Activated CD4-positive, CD25-positive, alpha-beta regulatory T cell (primary cell): Measurements from ENCODE around the gene POP5.
"Not testable (repeated sequence)": the region's sequence is repeated elsewhere in the genome, so short reads cannot be mapped to it uniquely, and the experiment has no call there.

Experiments
- DNase-seq, 4 experiments: peaks; one replicate each; lab custom pipeline; 2025; lab: John Stamatoyannopoulos, UW

POP5 gene

DNA sequence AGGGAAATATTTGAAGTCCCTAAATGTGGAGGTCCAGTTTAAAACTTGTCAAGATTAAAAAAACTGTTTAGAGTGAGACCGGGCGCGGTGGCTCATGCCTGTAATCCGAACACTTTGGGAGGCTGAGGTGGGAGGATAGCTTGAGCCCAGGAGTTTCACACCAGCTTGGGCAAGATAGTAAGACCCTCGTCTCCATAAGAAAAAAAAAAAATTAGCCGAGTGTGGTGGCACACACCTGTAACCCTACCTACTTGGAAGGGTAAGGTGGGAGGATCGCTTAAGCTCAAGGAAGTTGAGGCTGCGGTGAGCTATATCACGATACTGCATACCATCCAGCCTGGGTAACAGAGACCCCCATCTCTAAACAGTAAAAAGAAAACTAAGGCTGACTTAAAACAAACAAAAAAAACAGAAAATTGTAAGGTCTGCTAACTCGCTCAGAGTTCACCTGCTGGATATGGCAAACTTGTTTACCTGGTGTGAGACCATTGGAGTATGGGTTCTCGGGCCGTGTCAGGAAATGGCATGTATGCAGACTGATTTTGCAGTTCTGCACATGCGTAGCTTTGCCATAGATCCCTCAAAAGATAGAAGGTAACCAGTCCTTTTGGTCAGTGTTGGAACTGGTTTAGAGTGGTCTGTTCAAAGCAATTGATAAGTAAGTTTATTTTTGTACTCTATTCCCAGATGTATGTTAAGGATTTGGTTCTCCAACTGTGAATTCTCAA is 45.0 kb downstream of the POP5 start:
- DNase-seq = no peak

DNA sequence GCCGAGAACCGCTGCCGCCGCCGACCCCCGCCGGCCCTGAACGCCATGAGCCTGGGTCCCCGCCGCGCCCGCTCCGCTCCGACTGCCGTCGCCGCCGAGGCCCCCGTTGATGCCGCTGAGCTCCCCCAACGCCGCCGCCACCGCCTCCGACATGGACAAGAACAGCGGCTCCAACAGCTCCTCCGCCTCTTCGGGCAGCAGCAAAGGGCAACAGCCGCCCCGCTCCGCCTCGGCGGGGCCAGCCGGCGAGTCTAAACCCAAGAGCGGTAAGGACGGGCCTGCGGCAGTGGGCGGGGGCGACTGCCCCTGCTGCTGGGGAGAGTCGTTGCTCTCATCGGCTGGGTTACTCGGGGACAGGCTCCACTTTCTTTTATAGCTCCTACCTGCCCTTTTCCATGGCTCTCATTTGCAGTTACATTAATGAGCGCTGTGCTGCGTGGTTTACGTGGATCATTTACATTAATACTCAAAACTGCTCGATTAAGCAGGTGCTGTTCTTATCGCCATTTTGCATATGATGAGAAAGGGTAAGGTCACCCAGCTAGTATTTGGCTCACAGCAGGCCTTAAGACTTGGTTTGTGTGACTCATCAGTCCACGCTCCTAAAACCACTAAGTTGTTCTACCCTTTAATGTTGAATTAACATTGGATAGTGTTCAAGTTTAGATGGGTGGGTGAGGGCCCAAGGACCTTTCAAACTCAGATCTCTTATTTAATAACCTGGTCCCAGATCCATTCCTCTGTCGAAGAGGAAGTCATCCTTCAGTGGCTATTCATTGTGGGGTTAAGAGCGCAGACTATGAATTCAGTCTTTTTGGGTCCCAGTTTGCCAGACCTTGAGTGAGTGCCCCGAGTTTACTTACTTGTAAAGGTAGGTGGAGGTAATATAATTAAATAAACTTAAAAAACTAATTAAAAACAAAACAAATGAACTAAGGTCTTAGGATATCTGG is 46.2 kb downstream of the POP5 start:
- DNase-seq = peak in 3 of 4 experiments; percentile 19 to 30 (median 26)

DNA sequence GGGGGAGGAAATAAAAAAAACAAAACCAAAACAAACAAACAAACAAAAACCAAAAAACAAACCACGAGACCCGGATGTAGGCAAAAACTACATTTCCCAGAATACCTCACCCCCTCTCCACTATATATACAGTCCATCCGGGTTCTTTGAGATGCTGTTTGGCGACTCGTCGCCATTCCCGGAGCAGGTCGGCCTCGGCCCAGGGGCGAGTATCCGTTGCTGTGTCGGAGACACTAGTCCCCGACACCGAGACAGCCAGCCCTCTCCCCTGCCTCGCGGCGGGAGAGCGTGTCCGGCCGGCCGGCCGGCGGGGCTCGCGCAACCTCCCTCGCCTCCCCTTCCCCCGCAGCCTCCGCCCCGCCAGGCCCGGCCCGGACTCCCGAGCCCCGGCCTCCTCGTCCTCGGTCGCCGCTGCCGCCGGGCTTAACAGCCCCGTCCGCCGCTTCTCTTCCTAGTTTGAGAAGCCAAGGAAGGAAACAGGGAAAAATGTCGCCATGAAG is 46.9 kb downstream of the POP5 start, which contains the start of gene RNF10:
Gene RNF10 (plus strand): TSS at position 154 of the 500 bp plus-strand sequence. CDS start 456 bp downstream, outside the sequence.
- DNase-seq = peak; percentile 33 to 58 (median 46)

DNA sequence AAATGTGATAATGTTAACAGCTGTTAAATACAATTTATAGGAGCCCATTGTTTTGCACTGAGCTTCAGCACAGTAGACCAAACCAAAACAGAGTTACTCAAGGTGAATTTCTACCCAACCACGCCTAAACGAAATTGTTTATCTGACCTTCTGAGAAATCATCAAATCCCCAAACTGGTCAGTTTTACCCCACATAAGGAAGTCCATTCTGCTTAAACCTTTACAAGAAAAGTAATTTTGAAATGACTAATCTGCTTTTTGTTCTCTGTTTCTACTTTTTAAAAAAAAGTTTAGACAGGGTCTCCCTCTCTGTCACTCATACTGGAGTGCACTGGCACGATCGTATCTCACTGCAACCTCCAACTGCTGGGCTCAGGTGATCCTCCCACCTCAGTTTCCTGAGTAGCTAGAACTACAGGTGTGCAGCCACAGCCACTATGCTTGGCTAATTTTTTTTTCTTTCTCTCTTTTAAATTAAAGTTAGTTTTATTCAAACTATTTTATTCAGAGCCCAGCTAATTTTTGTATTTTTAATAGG is 48.4 kb downstream of the POP5 start:
- no peak for DNase-seq

DNA sequence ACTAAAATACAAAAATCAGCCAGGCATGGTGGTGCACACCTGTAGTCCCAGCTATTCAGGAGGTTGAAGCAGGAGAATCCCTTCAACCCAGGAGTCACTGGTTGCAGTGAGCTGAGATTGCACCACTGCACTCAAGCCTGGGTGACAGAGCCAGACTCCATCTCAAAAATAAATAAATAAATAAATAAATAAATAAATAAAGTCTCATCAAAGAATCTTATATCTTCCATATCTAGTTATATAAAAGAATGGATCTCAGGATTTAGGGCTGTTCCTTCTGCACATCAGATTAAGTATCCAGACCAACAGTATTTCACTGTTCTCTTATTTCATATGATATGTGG is 50.8 kb downstream of the POP5 start:
- DNase-seq = not testable (repeated sequence)

DNA sequence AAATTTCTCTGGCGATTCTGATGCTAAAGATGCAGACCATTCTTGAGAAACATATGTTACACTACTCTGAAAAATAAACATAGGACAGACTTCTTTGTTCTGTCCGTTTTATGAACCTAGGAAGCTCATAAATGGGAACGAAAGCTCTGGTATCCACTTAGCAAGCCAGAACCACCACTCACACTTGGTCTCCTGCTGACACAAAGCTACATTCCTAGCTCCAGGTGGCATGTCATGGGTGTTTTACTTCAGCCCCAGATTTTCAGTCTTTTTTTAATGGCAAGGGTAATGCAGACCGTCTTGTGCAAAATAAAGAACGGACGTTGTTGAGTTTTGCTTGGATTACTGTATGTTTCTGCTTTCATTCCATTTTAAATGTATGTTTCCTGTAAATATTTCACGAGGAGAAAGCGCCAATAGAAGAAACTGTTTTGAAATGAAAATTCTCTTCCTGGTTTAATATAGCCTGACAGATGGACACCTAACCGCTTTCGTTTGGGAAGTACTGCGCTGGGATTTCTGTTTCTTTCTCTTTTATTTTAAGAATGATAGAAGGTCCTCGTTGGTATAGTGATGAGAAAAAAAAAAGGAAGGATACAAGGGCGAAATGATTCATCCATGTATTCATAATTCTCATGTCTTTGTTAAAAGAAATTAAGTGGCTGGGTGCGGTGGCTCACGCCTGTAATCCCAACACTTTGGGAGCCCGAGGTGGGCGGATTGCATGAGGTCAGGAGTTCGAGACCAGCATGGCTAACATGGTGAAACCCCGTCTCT is 51.4 kb downstream of the POP5 start:
- DNase-seq = no peak

DNA sequence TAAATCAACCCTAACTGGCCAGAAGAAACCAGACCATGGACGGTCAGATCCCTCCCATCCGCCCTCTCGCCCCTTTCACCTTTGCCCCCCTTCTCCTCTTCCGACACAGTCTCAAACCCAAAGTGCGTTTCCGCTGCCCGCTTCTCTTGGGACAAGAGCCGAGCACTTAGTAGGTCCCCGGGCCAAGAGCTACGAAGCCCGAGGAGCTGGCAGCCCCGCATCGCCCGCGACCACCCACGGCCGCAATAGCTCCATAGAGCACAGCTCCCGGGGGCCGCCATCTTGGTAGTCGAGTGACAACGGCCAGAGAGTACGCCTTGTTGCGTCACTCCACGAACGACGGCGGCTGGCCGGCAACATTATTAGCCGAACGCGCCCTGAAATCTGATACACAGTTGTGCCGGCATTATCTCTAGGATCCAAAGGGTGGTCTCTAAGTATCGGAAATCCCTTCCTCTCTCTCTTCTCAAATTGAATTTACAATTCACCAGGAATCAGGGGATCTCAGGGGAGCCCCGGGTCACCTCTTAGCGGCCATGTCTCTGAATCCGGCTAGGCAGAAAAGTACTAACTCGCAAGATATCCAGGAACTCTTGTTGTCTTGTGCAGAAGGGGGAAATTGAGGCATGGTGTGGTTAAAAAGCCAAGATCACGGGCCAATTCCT is 52.2 kb downstream of the POP5 start, which contains the start of gene COQ5:
Gene COQ5 (minus strand): TSS at position 298 of the 665 bp plus-strand sequence. CDS start 17 bp downstream, at position 281.
- peak; percentile 56 to 74 (median 70) for DNase-seq
